GM18861 (cell line): ENCODE data around the gene NPC1L1.

Experiments used
- ATAC-seq: cut with Tn5 transposase; IDR thresholded peaks from one replicate; pipeline ENCODE4 v1.9.1; 2021; ENCODE audit not compliant: unreplicated experiment

NPC1L1 gene

GRCh38 chr7:44472843-44473242, 68.3 kb downstream of the NPC1L1 start:
- no peak for ATAC-seq

- ATAC-seq: no peak
These were observed 69.3 kb downstream of the NPC1L1 start for GRCh38 chr7:44471850-44472249.

- ATAC-seq: no peak
These were observed 69.7 kb downstream of the NPC1L1 start for GRCh38 chr7:44471436-44471835.

- no peak for ATAC-seq
These were observed 70.4 kb downstream of the NPC1L1 start for GRCh38 chr7:44470628-44471245.

- no peak for ATAC-seq
These were observed 71.0 kb downstream of the NPC1L1 start for GRCh38 chr7:44470135-44470479.

GRCh38 chr7:44469461-44470134, 71.5 kb downstream of the NPC1L1 start:
- ATAC-seq: no peak

GRCh38 chr7:44467217-44467548, 73.9 kb downstream of the NPC1L1 start:
- ATAC-seq: no peak

- no peak for ATAC-seq
These were observed 74.6 kb downstream of the NPC1L1 start for GRCh38 chr7:44466300-44467216.

GRCh38 chr7:44465490-44465889, 75.6 kb downstream of the NPC1L1 start:
- ATAC-seq: no peak

- no peak for ATAC-seq
These were observed 77.8 kb downstream of the NPC1L1 start for GRCh38 chr7:44463169-44463808.
